NB4 (cell line): Measurements from ENCODE around the gene SSC5D.

Experiments
- DNase-seq: peaks from one replicate; pipeline ENCODE4 v3.0.0; 2010; ENCODE audit warnings: low read depth
- H3K4me3 ChIP-seq: one replicate; pipeline ENCODE4 v1.5.1; 2011; ENCODE audit warnings: mild to moderate bottlenecking, low read depth, low read length, moderate library complexity
- CTCF ChIP-seq: IDR thresholded peaks from one replicate; pipeline ENCODE4 v1.5.1; 2012; ENCODE audit warnings: low read depth, low read length
- MYC ChIP-seq: IDR thresholded peaks from 2 replicates; pipeline ENCODE4 v1.6.1; 2011; ENCODE audit warnings: low read depth, low read length
- POLR2A ChIP-seq: IDR thresholded peaks from 2 replicates; pipeline ENCODE4 v1.6.1; 2011; ENCODE audit warnings: mild to moderate bottlenecking; ENCODE audit not compliant: insufficient read length; ENCODE audit errors: extremely low read depth
- TF ChIP-seq, protein P1 (sequence below): IDR thresholded peaks from 2 replicates; pipeline ENCODE4 v1.6.1; 2011; ENCODE audit warnings: low read depth, low read length

Gene SSC5D

GRCh38 chr19:55567708-55568328 lies 79.6 kb downstream of the SSC5D start:
- DNase-seq: no peak
- TF ChIP-seq MYC (no peak), CTCF (no peak), POLR2A (no peak)
- TF ChIP-seq, protein P1, sequence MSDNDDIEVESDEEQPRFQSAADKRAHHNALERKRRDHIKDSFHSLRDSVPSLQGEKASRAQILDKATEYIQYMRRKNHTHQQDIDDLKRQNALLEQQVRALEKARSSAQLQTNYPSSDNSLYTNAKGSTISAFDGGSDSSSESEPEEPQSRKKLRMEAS: no peak
- no peak overlapping the region for H3K4me3 ChIP-seq
